Activated gamma-delta T cell treated with anti-CD3 and anti-CD28 coated beads, Interleukin-2, amount 50 U/mL, for 16 hours (primary cell): ENCODE measurements around the gene NUTM2A.
"Not testable (repeated sequence)": the region's sequence is repeated elsewhere in the genome, so short reads cannot be mapped to it uniquely, and the experiment has no call there.

Experiments used
- DNase-seq: peaks from one replicate; pipeline ENCODE4 v3.0.0-alpha.2; 2020; ENCODE audit warnings: low read depth

NUTM2A gene

DNA sequence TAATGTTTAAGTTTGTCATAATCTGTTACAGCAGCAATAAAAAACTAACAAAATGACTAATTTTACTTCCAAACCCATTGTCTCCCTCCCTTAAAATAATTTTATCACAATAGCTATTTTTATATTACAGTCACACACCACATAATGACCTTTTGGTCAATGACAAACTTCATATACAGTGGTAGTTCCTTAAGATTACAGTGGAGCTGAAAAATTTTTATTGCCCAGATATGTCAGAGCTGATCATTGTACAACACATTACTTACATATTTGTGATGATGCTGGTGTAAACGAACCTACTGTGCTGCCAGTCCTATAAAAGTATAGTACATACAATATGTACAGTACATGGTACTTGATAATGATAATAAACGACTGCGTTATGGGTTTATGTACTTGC, 22.1 kb downstream of the NUTM2A start:
- not testable (repeated sequence) for DNase-seq

DNA sequence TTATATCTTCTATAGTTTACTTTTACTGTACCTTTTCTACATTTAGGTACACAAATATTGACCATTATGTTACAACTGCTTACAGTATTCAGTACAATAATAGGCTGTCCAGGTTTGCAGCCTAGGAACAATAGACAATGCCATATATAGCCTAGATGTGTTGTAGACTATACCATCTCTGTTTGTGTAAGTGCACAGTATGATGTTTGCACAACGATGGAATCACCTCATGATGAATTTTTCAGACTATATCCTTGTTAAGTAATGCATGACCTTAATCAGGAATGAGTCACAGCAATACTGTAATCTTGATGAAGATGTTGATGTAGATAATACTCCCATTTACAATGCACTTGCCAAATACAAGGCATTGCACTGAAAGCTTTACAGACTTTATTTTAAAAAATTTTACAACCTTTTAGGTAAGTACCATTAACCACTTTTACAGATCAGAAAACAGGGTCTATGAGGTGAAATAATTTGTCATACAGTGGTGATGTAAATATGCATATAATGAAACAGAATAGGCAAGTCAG, 23.6 kb downstream of the NUTM2A start:
- DNase-seq = not testable (repeated sequence)

DNA sequence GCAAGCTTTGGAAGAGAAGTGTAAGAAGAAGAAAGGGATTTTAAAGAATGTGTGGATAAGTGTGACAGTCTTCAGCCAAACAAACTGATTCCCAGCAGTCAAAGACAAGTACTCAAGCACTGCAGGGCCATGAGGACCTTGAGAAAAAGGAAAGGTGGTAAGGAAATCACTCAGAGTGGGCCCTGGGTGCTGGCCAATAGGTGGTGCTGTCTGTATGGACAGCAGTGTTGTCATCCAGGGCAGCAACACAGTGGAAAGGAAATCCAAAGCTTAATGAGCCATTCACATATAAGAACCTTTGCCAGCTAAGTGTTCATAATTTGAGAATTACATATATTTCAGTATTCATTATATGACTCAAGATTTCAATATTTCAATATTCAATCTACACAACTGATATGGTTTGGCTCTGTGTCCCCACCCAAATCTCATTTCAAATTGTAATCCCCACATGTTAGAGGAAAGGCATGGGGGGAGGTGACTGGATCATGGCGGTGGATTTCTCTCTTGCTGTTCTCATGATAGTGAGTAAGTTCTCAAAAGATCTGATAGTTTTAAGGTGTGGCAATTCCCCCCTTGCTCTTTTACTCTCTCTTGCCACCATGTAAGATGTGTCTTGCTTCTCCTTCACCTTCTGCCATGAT, 55.6 kb downstream of the NUTM2A start:
- not testable (repeated sequence) for DNase-seq
